PC-3 (cell line): ENCODE data around the gene KLHDC1.

Experiments used
- CTCF ChIP-seq: fragments of 300-600 bp; sonication (generic); conservative IDR thresholded peaks from 2 replicates; pipeline ENCODE4 v1.5.1; 2017; ENCODE audit warnings: antibody characterized with exemption, low read depth, mild to moderate bottlenecking, low read length
- EZH2 ChIP-seq: fragments of 300-600 bp; sonication (generic); IDR thresholded peaks from one replicate; pipeline ENCODE4 v1.6.1; 2017; ENCODE audit warnings: antibody characterized with exemption, mild to moderate bottlenecking, low read length; ENCODE audit not compliant: unreplicated experiment
- EZH2phosphoT487 ChIP-seq: fragments of 300-600 bp; sonication (generic); IDR thresholded peaks from 2 replicates; pipeline ENCODE4 v1.6.1; 2018; ENCODE audit warnings: mild to moderate bottlenecking, antibody characterized with exemption, low read length, borderline replicate concordance

DNA sequence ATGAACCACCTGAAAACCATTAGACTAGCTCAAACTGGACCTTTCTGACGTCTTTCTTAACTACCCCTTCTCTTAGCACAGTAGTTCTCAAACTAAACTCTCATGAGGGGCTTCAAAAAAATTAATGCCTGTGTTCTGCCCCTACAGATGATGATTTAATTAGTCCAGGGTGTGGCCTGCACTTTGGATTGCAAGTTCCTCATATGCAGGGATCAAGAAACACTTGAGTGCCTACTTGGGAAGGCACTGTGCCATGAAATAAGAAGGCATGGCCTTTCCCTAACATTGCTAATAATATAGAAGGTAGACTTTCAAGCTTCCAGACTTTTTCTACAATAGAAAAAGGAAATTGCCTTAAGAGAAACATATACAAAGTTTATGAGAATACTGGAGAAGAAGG, 52.3 kb downstream of the KLHDC1 start:
- TF ChIP-seq CTCF (no peak), EZH2 (no peak), EZH2phosphoT487 (no peak)
